IPS-18a (cell line): ENCODE measurements around the gene COL5A1.

Experiments used
- H3K27ac ChIP-seq: one replicate; pipeline ENCODE4 v1.5.1; 2013; ENCODE audit warnings: low read length
- H3K27me3 ChIP-seq: one replicate; pipeline ENCODE4 v1.6.1; 2013; ENCODE audit warnings: mild to moderate bottlenecking, low read length; ENCODE audit not compliant: control insufficient read depth, insufficient read depth
- H3K36me3 ChIP-seq: one replicate; pipeline ENCODE4 v1.6.1; 2013; ENCODE audit warnings: low read depth, low read length; ENCODE audit not compliant: control insufficient read depth
- H3K4me1 ChIP-seq: one replicate; pipeline ENCODE4 v1.6.1; 2013; ENCODE audit warnings: low read depth, low read length; ENCODE audit not compliant: control insufficient read depth
- H3K4me3 ChIP-seq: one replicate; pipeline ENCODE4 v1.5.1; 2013; ENCODE audit warnings: low read length
- H3K9ac ChIP-seq: one replicate; pipeline ENCODE4 v1.6.1; 2013; ENCODE audit warnings: mild to moderate bottlenecking, low read length, moderate library complexity
- H3K9me3 ChIP-seq: one replicate; pipeline ENCODE4 v1.6.1; 2013; ENCODE audit warnings: low read depth, low read length; ENCODE audit not compliant: control insufficient read depth

Gene COL5A1

GRCh38 chr9:134844821-134845220 lies 203.2 kb downstream of the COL5A1 start:
- Histone ChIP-seq H3K9me3 (no peaks in the 10 kb centered on the region), H3K9ac (no peak overlapping the region), H3K27me3 (no peaks in the 10 kb centered on the region), H3K27ac (no peak overlapping the region), H3K4me1 (no peaks in the 10 kb centered on the region), H3K36me3 (no peaks in the 10 kb centered on the region), H3K4me3 (no peak overlapping the region)

GRCh38 chr9:134846187-134846586 lies 204.6 kb downstream of the COL5A1 start:
- H3K9ac ChIP-seq: no peak overlapping the region
- H3K27ac ChIP-seq: no peak overlapping the region
- no peaks in the 10 kb centered on the region for H3K4me1 ChIP-seq
- H3K9me3 ChIP-seq: no peaks in the 10 kb centered on the region
- H3K36me3 ChIP-seq: no peaks in the 10 kb centered on the region
- H3K27me3 ChIP-seq: no peaks in the 10 kb centered on the region
- no peak overlapping the region for H3K4me3 ChIP-seq

DNA sequence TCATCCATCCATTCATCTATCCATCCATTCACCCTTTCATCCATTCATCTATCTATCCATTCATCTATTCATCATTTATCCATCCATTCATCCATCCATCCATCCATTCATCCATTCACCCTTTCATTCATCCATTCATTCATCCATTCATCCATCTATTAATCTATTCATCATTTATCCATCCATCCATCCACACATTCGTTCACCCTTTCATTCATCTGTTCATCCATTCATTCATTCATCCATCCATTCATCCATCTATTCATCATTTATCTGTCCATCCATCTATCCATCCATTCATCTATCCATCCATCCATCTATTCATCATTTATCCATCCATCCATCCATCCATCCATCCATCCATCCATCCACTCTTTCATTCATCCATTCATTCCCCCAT lies 205.1 kb downstream of the COL5A1 start:
- Histone ChIP-seq H3K27ac (no peak overlapping the region), H3K4me3 (no peak overlapping the region), H3K9ac (no peak overlapping the region), H3K27me3 (no peaks in the 10 kb centered on the region), H3K9me3 (no peaks in the 10 kb centered on the region), H3K4me1 (no peaks in the 10 kb centered on the region), H3K36me3 (no peaks in the 10 kb centered on the region)

GRCh38 chr9:134847138-134847537 lies 205.5 kb downstream of the COL5A1 start:
- Histone ChIP-seq H3K9me3 (no peaks in the 10 kb centered on the region), H3K4me3 (no peak overlapping the region), H3K9ac (no peak overlapping the region), H3K36me3 (no peaks in the 10 kb centered on the region), H3K27me3 (no peaks in the 10 kb centered on the region), H3K4me1 (no peaks in the 10 kb centered on the region), H3K27ac (no peak overlapping the region)

DNA sequence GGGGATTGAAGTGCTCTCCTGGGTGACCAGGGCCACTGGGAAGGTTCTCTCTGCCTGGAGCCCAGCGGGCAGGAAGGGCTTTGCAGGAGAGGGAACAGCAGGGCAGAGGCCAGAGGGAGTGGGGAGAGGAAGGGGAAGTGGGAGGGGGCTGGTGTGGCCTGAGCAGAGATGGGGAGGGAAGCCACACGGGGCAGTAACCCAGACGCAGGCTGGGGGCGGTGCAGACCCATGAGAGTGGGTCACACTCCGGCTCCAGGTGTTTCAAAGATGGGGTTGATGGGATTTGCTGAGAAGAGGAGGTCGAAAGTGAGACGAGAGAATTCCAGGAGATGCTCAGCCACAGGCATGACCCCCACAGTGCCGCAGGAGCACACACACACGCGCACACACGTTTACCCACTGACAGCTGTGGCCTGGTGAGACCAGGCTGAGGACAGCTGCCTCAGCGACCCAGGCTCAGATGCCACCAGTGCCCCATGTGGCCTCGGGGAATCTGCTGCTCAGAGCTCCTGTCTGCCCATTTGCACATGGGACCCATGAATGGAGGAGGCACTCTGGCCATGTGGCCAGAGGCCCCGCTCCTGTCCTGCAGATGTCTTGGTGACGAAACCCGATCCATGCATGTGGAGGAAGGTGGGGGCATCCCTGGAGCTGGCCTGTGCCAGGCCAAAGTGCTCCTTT lies 206.3 kb downstream of the COL5A1 start:
- Histone ChIP-seq H3K4me1 (no peaks in the 10 kb centered on the region), H3K27ac (no peak overlapping the region), H3K4me3 (no peak overlapping the region), H3K36me3 (no peaks in the 10 kb centered on the region), H3K9me3 (no peaks in the 10 kb centered on the region), H3K9ac (no peak overlapping the region), H3K27me3 (no peaks in the 10 kb centered on the region)

GRCh38 chr9:134848504-134848903 lies 206.9 kb downstream of the COL5A1 start:
- Histone ChIP-seq H3K4me3 (no peak overlapping the region), H3K9ac (no peak overlapping the region), H3K9me3 (no peaks in the 10 kb centered on the region), H3K36me3 (no peaks in the 10 kb centered on the region), H3K27me3 (no peaks in the 10 kb centered on the region), H3K4me1 (no peaks in the 10 kb centered on the region), H3K27ac (no peak overlapping the region)

GRCh38 chr9:134850611-134851010 lies 209.0 kb downstream of the COL5A1 start:
- H3K36me3 ChIP-seq: no peaks in the 10 kb centered on the region
- H3K9me3 ChIP-seq: no peaks in the 10 kb centered on the region
- H3K9ac ChIP-seq: no peak overlapping the region
- H3K27ac ChIP-seq: no peak overlapping the region
- H3K27me3 ChIP-seq: no peaks in the 10 kb centered on the region
- H3K4me1 ChIP-seq: no peaks in the 10 kb centered on the region
- H3K4me3 ChIP-seq: no peak overlapping the region

DNA sequence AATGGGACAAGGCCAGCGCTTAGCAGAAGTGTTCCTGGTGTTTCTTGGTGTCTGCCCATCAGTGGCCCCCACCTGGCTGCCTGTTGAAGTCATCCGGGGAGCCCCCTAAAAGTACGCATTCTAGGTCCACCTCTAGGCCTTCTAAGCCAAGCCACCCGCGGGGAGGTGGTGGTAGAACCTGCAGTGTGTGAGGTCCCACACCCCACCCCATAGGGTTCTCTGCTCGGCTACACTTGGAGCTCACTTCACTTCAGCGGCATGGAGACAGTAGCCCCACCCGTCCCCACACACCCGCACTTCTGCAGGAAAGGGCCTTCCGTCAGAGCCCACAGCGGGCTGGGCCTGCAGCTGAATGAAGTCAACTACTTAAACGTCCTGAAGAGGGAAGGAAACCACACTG lies 209.4 kb downstream of the COL5A1 start:
- no peaks in the 10 kb centered on the region for H3K4me1 ChIP-seq
- no peak overlapping the region for H3K4me3 ChIP-seq
- no peak overlapping the region for H3K27ac ChIP-seq
- H3K27me3 ChIP-seq: no peaks in the 10 kb centered on the region
- H3K9me3 ChIP-seq: no peaks in the 10 kb centered on the region
- H3K9ac ChIP-seq: no peak overlapping the region
- H3K36me3 ChIP-seq: no peaks in the 10 kb centered on the region

- no peaks in the 10 kb centered on the region for H3K9me3 ChIP-seq
- H3K9ac ChIP-seq: no peak overlapping the region
- H3K4me1 ChIP-seq: no peaks in the 10 kb centered on the region
- H3K36me3 ChIP-seq: no peaks in the 10 kb centered on the region
- H3K27me3 ChIP-seq: no peaks in the 10 kb centered on the region
- H3K4me3 ChIP-seq: no peak overlapping the region
- H3K27ac ChIP-seq: no peak overlapping the region
Measured at GRCh38 chr9:134852906-134853654, 211.5 kb downstream of the COL5A1 start.

- no peaks in the 10 kb centered on the region for H3K4me1 ChIP-seq
- no peak overlapping the region for H3K27ac ChIP-seq
- no peak overlapping the region for H3K9ac ChIP-seq
- H3K4me3 ChIP-seq: no peak overlapping the region
- no peaks in the 10 kb centered on the region for H3K36me3 ChIP-seq
- no peaks in the 10 kb centered on the region for H3K9me3 ChIP-seq
- H3K27me3 ChIP-seq: no peaks in the 10 kb centered on the region
Measured at GRCh38 chr9:134853893-134854292, 212.3 kb downstream of the COL5A1 start.

GRCh38 chr9:134854541-134854981 lies 213.0 kb downstream of the COL5A1 start:
- Histone ChIP-seq H3K27ac (no peak overlapping the region), H3K9me3 (no peaks in the 10 kb centered on the region), H3K4me3 (no peak overlapping the region), H3K27me3 (no peaks in the 10 kb centered on the region), H3K36me3 (no peaks in the 10 kb centered on the region), H3K4me1 (no peaks in the 10 kb centered on the region), H3K9ac (no peak overlapping the region)
